ENCODE measurements around the gene HNF1A. TPM values are rescaled to one million over a fixed set of nuclear protein-coding genes. Genes with fewer than 3 reads are reported as not detected.

HNF1A gene
- total RNA-seq, 2 donors from 2014 or later, result 18.0 to 24.7 TPM

DNA sequence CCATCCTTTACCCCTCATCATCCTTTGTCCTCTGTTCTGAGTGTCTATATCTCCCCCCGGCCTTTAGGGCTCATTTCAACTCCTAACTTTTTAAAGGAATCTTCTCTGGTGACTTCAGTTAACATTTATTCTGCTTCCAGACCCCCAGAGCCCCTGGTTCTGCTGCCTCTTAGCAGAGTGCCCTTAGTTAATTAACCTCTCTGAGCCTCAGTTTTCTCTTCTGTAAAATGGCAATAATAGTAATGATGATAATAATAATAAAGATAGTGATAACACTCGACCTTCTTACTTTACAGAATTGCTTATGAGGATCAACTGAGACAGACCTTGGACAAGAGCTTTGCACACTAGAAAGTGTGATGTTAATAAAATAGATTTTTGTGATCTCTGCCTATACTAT is 44.4 kb downstream of the HNF1A start:
- TF ChIP-seq, protein P1, sequence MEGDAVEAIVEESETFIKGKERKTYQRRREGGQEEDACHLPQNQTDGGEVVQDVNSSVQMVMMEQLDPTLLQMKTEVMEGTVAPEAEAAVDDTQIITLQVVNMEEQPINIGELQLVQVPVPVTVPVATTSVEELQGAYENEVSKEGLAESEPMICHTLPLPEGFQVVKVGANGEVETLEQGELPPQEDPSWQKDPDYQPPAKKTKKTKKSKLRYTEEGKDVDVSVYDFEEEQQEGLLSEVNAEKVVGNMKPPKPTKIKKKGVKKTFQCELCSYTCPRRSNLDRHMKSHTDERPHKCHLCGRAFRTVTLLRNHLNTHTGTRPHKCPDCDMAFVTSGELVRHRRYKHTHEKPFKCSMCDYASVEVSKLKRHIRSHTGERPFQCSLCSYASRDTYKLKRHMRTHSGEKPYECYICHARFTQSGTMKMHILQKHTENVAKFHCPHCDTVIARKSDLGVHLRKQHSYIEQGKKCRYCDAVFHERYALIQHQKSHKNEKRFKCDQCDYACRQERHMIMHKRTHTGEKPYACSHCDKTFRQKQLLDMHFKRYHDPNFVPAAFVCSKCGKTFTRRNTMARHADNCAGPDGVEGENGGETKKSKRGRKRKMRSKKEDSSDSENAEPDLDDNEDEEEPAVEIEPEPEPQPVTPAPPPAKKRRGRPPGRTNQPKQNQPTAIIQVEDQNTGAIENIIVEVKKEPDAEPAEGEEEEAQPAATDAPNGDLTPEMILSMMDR (IDR thresholded peaks at IDR 0.05), result no peak
- no peak overlapping the region for H3K9ac ChIP-seq (ENCODE audit: low read depth in 2 of 2, low read length in 2 of 2)
- H3K9me3 ChIP-seq, result no peaks in the 10 kb centered on the region
- no peaks in the 10 kb centered on the region for H3K36me3 ChIP-seq
- no peak overlapping the region for H3K27ac ChIP-seq
- intact Hi-C loops (cut with DNase I), result no loop called here
- H3K4me1 ChIP-seq, result no peaks in the 10 kb centered on the region
- H3K4me3 ChIP-seq, result no peak overlapping the region
- no peaks in the 10 kb centered on the region for H3K27me3 ChIP-seq
- no peak for DNase-seq

DNA sequence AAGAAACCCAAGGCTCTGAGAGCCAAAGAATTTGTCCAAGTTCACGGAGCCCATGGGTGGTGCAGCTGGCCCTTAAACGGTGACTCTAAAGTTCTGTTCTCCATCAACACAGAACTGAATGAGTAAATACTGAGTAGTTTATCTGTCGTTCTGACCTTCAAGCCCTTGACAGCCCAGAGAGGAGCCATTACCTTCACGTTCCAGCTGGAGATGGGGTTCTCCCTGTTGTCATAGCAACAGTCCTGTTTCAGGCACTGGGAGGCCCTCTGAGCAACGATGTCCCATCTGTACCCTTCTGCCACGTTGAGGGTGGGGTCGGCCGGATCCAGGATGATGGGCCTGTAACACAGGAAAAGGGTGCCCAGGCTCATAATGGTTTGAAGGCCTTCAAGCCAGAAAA is 45.5 kb downstream of the HNF1A start:
- H3K4me3 ChIP-seq, result no peak overlapping the region
- H3K4me1 ChIP-seq, result no peaks in the 10 kb centered on the region
- no peaks in the 10 kb centered on the region for H3K9me3 ChIP-seq
- no peak overlapping the region for H3K27ac ChIP-seq
- DNase-seq, result no peak
- H3K9ac ChIP-seq (ENCODE audit: low read depth in 2 of 2, low read length in 2 of 2), result no peak overlapping the region
- TF ChIP-seq, protein P1 (IDR thresholded peaks at IDR 0.05), result no peak
- no peaks in the 10 kb centered on the region for H3K27me3 ChIP-seq
- H3K36me3 ChIP-seq, result no peaks in the 10 kb centered on the region
- intact Hi-C loops (cut with DNase I), result no loop called here

DNA sequence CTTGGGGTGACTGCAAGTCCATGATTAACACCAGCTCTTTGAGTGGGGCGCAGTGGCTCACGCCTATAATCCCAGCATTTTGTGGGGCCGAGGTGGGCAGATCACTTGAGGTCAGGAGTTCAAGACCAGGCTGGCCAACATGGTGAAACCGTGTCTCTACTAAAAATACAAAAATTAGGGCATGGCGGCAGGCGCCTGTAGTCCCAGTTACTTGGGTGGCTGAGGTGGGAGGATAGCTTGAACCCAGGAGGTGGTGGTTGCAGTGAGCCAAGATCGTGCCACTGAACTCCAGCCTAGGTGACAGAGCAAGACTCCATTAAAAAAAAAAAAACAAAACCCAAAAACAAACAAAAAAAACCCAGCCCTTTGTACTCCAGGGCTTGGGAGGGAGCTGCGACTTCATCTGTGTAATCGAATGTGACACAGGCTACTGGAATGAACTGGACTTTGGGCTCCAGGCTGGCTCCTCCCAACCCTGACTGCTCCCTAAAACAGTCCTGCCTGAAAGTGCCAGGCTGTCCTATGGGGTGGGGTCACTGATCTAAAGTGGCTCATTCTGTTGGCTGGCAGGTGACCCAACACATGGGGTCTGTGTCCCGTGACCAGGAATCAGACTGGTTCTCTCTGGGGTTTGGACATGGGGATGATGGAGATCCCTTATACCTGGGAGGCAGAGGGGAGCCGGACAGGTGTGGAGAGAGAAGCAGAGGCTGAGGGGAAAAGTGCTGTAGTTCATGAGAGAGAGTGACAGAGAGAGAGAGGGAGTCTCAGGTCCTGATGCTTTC is 47.3 kb downstream of the HNF1A start:
- intact Hi-C loops (cut with DNase I), result no loop called here
- Histone ChIP-seq H3K9ac (ENCODE audit: low read depth in 2 of 2, low read length in 2 of 2) (peak overlapping the region in 1 of 2 donors; percentile 52), H3K27ac (peak overlapping the region; percentile 73), H3K36me3 (no peaks in the 10 kb centered on the region), H3K4me3 (no peak overlapping the region), H3K27me3 (no peaks in the 10 kb centered on the region), H3K4me1 (no peaks in the 10 kb centered on the region), H3K9me3 (no peaks in the 10 kb centered on the region)
- TF ChIP-seq, protein P1 (IDR thresholded peaks at IDR 0.05), result no peak
- DNase-seq, result peak; percentile 90

DNA sequence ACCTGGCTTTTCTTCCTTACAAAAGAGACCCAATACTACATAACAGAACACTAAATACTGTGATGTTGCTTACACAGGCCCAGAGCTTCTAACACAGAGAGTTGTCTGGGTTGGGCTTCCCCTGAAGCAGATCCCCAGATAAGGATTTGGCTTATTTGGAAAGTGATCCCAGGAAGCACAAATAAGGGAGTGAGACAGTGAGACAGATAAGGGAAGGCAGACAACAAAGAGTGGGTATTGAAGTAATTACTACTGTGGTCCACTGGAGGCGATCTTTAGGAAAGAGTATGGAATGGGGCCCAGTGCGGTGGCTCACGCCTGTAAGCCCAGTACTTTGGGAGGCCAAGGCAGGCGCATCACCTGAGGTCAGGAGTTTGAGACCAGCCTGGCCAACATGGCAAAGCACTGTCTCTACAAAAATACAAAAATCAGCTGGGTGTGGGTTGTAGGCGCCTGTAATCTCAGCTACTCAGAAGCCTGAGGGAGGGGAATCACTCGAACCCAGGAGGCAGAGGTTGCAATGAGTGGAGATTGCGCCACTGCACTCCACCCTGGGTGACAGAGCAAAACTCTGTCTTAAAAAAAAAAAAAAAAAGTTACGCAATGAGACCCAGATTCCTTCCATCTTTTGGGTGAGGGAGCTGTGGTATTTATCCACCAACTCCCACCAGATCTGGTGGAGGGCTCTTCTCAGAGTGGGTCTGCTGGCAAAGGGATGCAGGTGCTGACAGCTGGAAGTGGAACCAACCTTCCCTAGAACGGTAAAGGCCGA is 48.1 kb downstream of the HNF1A start:
- Histone ChIP-seq H3K27me3 (no peaks in the 10 kb centered on the region), H3K27ac (peak overlapping the region; percentile 73), H3K36me3 (no peaks in the 10 kb centered on the region), H3K9ac (ENCODE audit: low read depth in 2 of 2, low read length in 2 of 2) (peak overlapping the region in 1 of 2 donors; percentile 52), H3K4me3 (no peak overlapping the region), H3K4me1 (no peaks in the 10 kb centered on the region), H3K9me3 (no peaks in the 10 kb centered on the region)
- TF ChIP-seq, protein P1 (IDR thresholded peaks at IDR 0.05), result no peak
- DNase-seq, result no peak
- intact Hi-C loops (cut with DNase I), result no loop called here

DNA sequence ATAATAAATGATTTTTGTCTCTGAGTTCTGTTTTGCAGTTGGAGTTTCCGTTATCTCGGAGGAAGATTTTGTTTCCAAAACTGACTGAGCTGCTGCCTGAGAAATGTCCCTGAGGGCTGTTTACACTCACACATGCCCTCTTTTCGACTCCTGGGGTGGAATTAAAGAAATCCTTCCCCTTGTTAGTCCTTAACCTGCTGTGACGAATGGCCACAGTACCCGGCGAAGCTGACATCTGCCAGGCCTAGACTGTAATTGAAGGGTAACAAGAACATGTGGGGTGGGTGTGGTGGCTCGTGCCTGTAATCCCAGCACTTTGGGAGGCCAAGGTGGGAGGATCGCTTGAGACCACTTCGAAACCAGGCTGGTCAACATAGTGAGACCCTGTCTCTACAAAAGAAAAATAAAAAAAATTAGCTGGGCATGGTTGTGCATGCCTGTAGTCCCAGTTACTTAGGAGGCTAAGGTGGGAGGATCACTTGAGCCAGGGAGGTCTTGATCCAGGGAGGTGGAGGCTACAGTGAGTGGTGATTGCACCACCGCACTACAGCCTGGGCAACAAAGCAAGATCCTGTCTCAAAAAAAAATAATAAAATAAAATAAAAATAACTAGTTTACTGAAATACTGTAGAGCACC is 52.4 kb downstream of the HNF1A start:
- H3K9me3 ChIP-seq, result no peaks in the 10 kb centered on the region
- no peak for DNase-seq
- no peaks in the 10 kb centered on the region for H3K4me1 ChIP-seq
- H3K27me3 ChIP-seq, result no peaks in the 10 kb centered on the region
- no peak overlapping the region for H3K4me3 ChIP-seq
- H3K9ac ChIP-seq (ENCODE audit: low read depth in 2 of 2, low read length in 2 of 2), result no peak overlapping the region
- intact Hi-C loops (cut with DNase I), result no loop called here
- H3K36me3 ChIP-seq, result no peaks in the 10 kb centered on the region
- no peak overlapping the region for H3K27ac ChIP-seq
- TF ChIP-seq, protein P1 (IDR thresholded peaks at IDR 0.05), result no peak
